K562 (cell line): Measurements from ENCODE around the gene THBS2. TPM values are rescaled to one million over a fixed set of nuclear protein-coding genes. Genes with fewer than 3 reads are reported as not detected.

Experiments
- BCL6 ChIP-seq: fragments of 250-450 bp; sonication (Bioruptor Pico); IDR thresholded peaks from 2 replicates; pipeline ENCODE4 v1.4.0; 2020
- CTCFL ChIP-seq: IDR thresholded peaks from 2 replicates; pipeline ENCODE4 v1.6.1; 2011; ENCODE audit warnings: borderline replicate concordance, low read depth, mild to moderate bottlenecking, moderate library complexity, low read length; ENCODE audit not compliant: insufficient read depth, poor library complexity, severe bottlenecking
- EHMT2 ChIP-seq: fragments of 450-650 bp; IDR thresholded peaks from 2 replicates; pipeline ENCODE4 v1.6.1; 2018; ENCODE audit warnings: antibody characterized with exemption
- FOXA1 ChIP-seq: fragments of 450-650 bp; IDR thresholded peaks from 2 replicates; pipeline ENCODE4 v1.6.1; 2016; ENCODE audit warnings: mild to moderate bottlenecking, borderline replicate concordance
- L3MBTL2 ChIP-seq: fragments of 450-650 bp; IDR thresholded peaks from 2 replicates; pipeline ENCODE4 v1.6.1; 2016; ENCODE audit warnings: mild to moderate bottlenecking, moderate library complexity
- MAX ChIP-seq: sonication (generic); formaldehyde crosslinking; IDR thresholded peaks from 2 replicates; pipeline ENCODE4 v1.9.0; 2022; ENCODE audit warnings: mild to moderate bottlenecking, missing genetic modification reagents
- MTA1 ChIP-seq: fragments of 450-650 bp; IDR thresholded peaks from 2 replicates; pipeline ENCODE4 v1.6.1; 2017; ENCODE audit warnings: borderline replicate concordance
- NRF1 ChIP-seq, 2 experiments: fragments of 450-650 bp; IDR thresholded peaks in 1 of 2; conservative IDR thresholded peaks in 1 of 2; 2 replicates each; pipeline ENCODE4 v1.6.1; 2014; ENCODE audit warnings: mild to moderate bottlenecking in 2 of 2
- PKNOX1 ChIP-seq: fragments of 450-650 bp; IDR thresholded peaks from 2 replicates; pipeline ENCODE4 v1.6.1; 2016
- POLR2A ChIP-seq: fragments of 450-650 bp; conservative IDR thresholded peaks from 2 replicates; pipeline ENCODE4 v1.6.1; 2016
- POLR2G ChIP-seq: fragments of 200-400 bp; formaldehyde crosslinking; IDR thresholded peaks from 2 replicates; pipeline ENCODE4 v1.6.1; 2017; ENCODE audit warnings: low read depth, mild to moderate bottlenecking, antibody characterized with exemption, low read length, moderate library complexity
- RAD21 ChIP-seq, 2 experiments: fragments of 250-450 bp in 1 of 2; fragments of 450-650 bp in 1 of 2; sonication (Bioruptor Pico) in 1 of 2; formaldehyde crosslinking in 1 of 2; IDR thresholded peaks in 1 of 2; conservative IDR thresholded peaks in 1 of 2; 2 replicates each; pipeline versions ENCODE4 v1.4.0 to v1.8.0; 2020 to 2022; ENCODE audit warnings: mild to moderate bottlenecking in 2 of 2, moderate library complexity in 1 of 2
- ZBTB34 ChIP-seq: fragments of 250-450 bp; sonication (Bioruptor Pico); IDR thresholded peaks from 2 replicates; pipeline ENCODE4 v1.8.0; 2021; ENCODE audit warnings: mild to moderate bottlenecking, moderate library complexity
- ZNF592 ChIP-seq: fragments of 450-650 bp; IDR thresholded peaks from 2 replicates; pipeline ENCODE4 v1.6.1; 2017; ENCODE audit warnings: antibody characterized with exemption, mild to moderate bottlenecking
- polyA plus RNA-seq, 8 experiments: library from polyadenylated mRNA; depleted of rRNA in 4 of 8; stranded (reverse) in 5 of 8; unstranded in 3 of 8; fragments of >200 nt; fragmentation: Nextera tagmentation in 2 of 8; fragmentation: Illumina TruSeq in 1 of 8; extraction: Ambion mirVana in 2 of 8; extraction: Trizol in 1 of 8; gene quantifications; 2 replicates each; pipeline versions ENCODE4 v1.2.1 to v1.2.3, GENCODE V29; 2011 to 2014; ENCODE audit warnings: inconsistent platforms in 1 of 8, missing spikeins in 1 of 8
- total RNA-seq, 7 experiments: library from RNA; depleted of rRNA in 6 of 7; stranded (reverse); fragments of >200 nt in 6 of 7; fragmentation: Illumina TruSeq in 2 of 7; extraction: Trizol in 2 of 7; gene quantifications; 2 replicates each; pipeline versions ENCODE4 v1.2.1 to v1.2.3, GENCODE V29; 2011 to 2021; ENCODE audit warnings: low replicate concordance in 1 of 7

Gene THBS2
- total and polyA plus RNA-seq, 9 of the 15 experiments (the other 6 are each of a cell fraction or from before 2014, with no cell fraction given), result 0.03 to 0.11 (median 0.03) TPM; not detected in 6

- TF ChIP-seq ZNF592 (no peak), RAD21 (CRISPR knock-in tag; conservative IDR thresholded peaks at IDR 0.05 in 1 of 2, IDR thresholded peaks at IDR 0.05 in 1 of 2) (peak; percentile 3 to 42; a peak in 2 of 4 replicates), EHMT2 (no peak), ZBTB34 (CRISPR knock-in tag) (no peak), NRF1 (conservative IDR thresholded peaks at IDR 0.05 in 1 of 2, IDR thresholded peaks at IDR 0.05 in 1 of 2) (peak; percentile 97), BCL6 (CRISPR knock-in tag) (no peak), POLR2G (peak; percentile 82), MTA1 (no peak), CTCFL (peak; percentile 92), PKNOX1 (peak; percentile 97), MAX (CRISPR knock-in tag) (peak; percentile 56), FOXA1 (no peak), L3MBTL2 (peak; percentile 79), POLR2A (peak; percentile 68; the same call in 1 of the 2 replicates)
These were observed 40.5 kb downstream of the THBS2 start (continued) for GRCh38 chr6:169212897-169213813.
